Lower leg skin (tissue), 3 donors: Measurements from ENCODE around the gene CHRNA5.

Experiments used
- POLR2A ChIP-seq, 2 donors: fragments of 450-650 bp; IDR thresholded peaks; one replicate each; pipeline ENCODE4 v1.6.1; 2016 to 2017; ENCODE audit warnings: antibody characterized with exemption in 2 of 2, mild to moderate bottlenecking in 1 of 2, moderate library complexity in 1 of 2
- TF ChIP-seq, protein P1 (sequence below), 3 donors: fragments of 450-650 bp; IDR thresholded peaks; one replicate each; pipeline ENCODE4 v1.5.1; 2016; ENCODE audit warnings: antibody characterized with exemption in 3 of 3, mild to moderate bottlenecking in 3 of 3, moderate library complexity in 2 of 3

DNA sequence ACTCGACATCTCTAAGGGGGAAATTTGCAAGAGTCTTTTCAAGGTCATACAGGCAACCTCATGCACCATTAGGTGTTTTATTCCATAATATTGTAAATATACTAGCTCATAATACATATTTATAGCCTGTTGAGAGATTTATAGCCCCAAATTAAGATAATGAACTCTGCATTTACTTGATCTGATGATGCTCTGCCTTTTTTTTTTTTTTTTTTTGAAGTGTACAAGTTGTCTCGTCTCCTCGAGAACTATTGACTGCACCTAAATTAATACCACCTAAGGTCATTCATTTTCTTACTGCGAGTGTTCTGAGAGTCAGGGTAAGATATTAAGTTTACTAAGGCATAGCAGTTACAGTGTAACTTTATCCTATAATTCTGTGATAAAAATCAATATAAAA is 6.1 kb downstream of the CHRNA5 start:
- TF ChIP-seq, protein P1, sequence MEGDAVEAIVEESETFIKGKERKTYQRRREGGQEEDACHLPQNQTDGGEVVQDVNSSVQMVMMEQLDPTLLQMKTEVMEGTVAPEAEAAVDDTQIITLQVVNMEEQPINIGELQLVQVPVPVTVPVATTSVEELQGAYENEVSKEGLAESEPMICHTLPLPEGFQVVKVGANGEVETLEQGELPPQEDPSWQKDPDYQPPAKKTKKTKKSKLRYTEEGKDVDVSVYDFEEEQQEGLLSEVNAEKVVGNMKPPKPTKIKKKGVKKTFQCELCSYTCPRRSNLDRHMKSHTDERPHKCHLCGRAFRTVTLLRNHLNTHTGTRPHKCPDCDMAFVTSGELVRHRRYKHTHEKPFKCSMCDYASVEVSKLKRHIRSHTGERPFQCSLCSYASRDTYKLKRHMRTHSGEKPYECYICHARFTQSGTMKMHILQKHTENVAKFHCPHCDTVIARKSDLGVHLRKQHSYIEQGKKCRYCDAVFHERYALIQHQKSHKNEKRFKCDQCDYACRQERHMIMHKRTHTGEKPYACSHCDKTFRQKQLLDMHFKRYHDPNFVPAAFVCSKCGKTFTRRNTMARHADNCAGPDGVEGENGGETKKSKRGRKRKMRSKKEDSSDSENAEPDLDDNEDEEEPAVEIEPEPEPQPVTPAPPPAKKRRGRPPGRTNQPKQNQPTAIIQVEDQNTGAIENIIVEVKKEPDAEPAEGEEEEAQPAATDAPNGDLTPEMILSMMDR (IDR thresholded peaks at IDR 0.05), result no peak
- no peak for TF ChIP-seq POLR2A (IDR thresholded peaks at IDR 0.05)
